HFFc6 (cell line): ENCODE data around the gene C2orf92. TPM values are rescaled to one million over a fixed set of nuclear protein-coding genes. Genes with fewer than 3 reads are reported as not detected.
A peak's percentile ranks its signal among the peaks of the same experiment; 100 is the strongest.

Experiments used
- DNase-seq: peaks from one replicate; pipeline ENCODE4 v3.0.0-alpha.2; 2018
- H3K27ac Mint-ChIP-seq: 2 replicates; pipeline ENCODE4 v1.8.0; 2020; ENCODE audit warnings: mild to moderate bottlenecking, mixed read lengths
- H3K27me3 Mint-ChIP-seq: 2 replicates; pipeline ENCODE4 v1.8.0; 2021; ENCODE audit warnings: mild to moderate bottlenecking, moderate library complexity, mixed read lengths; ENCODE audit not compliant: insufficient read depth
- H3K36me3 Mint-ChIP-seq: 2 replicates; pipeline ENCODE4 v1.8.0; 2021; ENCODE audit warnings: low read depth, mixed read lengths
- H3K4me1 Mint-ChIP-seq: 2 replicates; pipeline ENCODE4 v1.8.0; 2020; ENCODE audit warnings: low read depth, mixed read lengths
- H3K4me3 Mint-ChIP-seq: 2 replicates; pipeline ENCODE4 v1.8.0; 2020; ENCODE audit warnings: mild to moderate bottlenecking, moderate library complexity, mixed read lengths
- H3K9me3 Mint-ChIP-seq: 2 replicates; pipeline ENCODE4 v1.8.0; 2020; ENCODE audit warnings: mild to moderate bottlenecking, mixed read lengths
- total RNA-seq, 6 experiments: library from RNA; stranded (reverse); fragmentation: NEBNext Ultra II Directional; extraction: Animal tissue kit (Norgen Biotek cat#: 25700); gene quantifications; 2 replicates in 1 of 6; 3 replicates in 5 of 6; pipeline ENCODE4 v1.2.3, GENCODE V29; 2021
- TF ChIP-seq, protein P1 (sequence below): fragments of 200-600 bp; sonication (generic); IDR thresholded peaks from 2 replicates; pipeline ENCODE4 v1.5.0; 2021; ENCODE audit warnings: antibody characterized with exemption, mild to moderate bottlenecking

C2orf92 gene
- total RNA-seq, 6 experiments from 2014 or later, result 0.88 to 2.6 (median 1.2) TPM

DNA sequence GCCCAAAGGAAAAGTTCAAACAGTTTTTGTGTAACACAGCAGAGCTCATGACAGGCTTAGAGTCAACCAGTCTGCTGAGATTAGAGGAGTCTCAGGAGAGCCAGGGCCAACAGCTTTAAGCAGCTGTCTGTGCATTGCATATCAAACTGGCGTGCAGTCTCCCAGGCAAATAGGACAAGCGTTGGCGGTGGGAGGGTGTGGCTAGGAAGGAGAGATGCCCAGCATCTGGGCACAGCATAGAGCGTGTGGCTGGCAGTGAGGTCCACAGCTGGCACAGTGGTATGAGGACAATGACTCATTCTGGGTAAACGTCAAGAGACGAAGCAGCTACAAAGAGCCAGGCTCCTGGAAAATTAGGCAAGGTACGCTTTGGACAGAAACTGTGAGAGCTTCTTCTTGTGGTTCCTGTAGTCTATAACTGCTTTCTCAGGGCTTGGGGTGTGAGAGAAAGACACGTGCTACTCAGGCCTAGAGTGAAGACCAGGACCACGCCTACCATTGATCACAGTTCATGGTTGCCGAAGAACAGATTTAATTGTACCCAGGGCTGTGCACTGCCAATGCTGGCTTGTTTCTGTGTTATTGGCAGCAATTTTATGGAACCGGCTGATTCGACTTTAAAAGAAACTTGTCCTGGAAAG, 58.7 kb downstream of the C2orf92 start:
- DNase-seq, result no peak
- Mint-ChIP-seq H3K27me3 (peaks cover 12% of the 10 kb centered on the region), H3K4me3 (no peak overlapping the region), H3K9me3 (peaks cover 21% of the 10 kb centered on the region), H3K36me3 (peaks cover 14% of the 10 kb centered on the region), H3K27ac (no peak overlapping the region), H3K4me1 (no peaks in the 10 kb centered on the region)
- TF ChIP-seq, protein P1, sequence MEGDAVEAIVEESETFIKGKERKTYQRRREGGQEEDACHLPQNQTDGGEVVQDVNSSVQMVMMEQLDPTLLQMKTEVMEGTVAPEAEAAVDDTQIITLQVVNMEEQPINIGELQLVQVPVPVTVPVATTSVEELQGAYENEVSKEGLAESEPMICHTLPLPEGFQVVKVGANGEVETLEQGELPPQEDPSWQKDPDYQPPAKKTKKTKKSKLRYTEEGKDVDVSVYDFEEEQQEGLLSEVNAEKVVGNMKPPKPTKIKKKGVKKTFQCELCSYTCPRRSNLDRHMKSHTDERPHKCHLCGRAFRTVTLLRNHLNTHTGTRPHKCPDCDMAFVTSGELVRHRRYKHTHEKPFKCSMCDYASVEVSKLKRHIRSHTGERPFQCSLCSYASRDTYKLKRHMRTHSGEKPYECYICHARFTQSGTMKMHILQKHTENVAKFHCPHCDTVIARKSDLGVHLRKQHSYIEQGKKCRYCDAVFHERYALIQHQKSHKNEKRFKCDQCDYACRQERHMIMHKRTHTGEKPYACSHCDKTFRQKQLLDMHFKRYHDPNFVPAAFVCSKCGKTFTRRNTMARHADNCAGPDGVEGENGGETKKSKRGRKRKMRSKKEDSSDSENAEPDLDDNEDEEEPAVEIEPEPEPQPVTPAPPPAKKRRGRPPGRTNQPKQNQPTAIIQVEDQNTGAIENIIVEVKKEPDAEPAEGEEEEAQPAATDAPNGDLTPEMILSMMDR, result no peak

DNA sequence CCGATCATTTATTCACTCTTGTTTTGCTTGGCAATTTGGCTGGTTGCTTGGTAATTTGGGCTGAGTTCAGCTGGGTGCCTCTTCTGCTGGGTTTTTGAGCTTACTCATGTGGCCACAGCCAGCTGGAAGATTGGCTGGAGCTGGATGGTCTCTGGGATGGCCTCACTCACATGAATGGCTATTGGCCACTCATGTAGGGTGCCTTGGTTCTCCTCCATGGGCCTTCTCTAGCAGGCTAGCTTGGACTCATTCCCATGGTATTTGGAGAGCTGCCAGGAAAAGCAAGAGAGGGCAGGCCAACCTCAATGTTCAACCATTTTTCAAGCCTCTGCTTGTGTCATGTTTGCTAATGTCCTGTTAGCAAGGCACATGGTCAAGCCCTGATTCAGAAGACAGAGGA, 60.7 kb downstream of the C2orf92 start:
- peaks cover 14% of the 10 kb centered on the region for H3K36me3 Mint-ChIP-seq
- H3K27me3 Mint-ChIP-seq, result peaks cover 12% of the 10 kb centered on the region
- peak; percentile 12 for DNase-seq
- no peak overlapping the region for H3K4me3 Mint-ChIP-seq
- H3K27ac Mint-ChIP-seq, result no peak overlapping the region
- H3K4me1 Mint-ChIP-seq, result no peaks in the 10 kb centered on the region
- H3K9me3 Mint-ChIP-seq, result peaks cover 21% of the 10 kb centered on the region
- TF ChIP-seq, protein P1, result no peak

DNA sequence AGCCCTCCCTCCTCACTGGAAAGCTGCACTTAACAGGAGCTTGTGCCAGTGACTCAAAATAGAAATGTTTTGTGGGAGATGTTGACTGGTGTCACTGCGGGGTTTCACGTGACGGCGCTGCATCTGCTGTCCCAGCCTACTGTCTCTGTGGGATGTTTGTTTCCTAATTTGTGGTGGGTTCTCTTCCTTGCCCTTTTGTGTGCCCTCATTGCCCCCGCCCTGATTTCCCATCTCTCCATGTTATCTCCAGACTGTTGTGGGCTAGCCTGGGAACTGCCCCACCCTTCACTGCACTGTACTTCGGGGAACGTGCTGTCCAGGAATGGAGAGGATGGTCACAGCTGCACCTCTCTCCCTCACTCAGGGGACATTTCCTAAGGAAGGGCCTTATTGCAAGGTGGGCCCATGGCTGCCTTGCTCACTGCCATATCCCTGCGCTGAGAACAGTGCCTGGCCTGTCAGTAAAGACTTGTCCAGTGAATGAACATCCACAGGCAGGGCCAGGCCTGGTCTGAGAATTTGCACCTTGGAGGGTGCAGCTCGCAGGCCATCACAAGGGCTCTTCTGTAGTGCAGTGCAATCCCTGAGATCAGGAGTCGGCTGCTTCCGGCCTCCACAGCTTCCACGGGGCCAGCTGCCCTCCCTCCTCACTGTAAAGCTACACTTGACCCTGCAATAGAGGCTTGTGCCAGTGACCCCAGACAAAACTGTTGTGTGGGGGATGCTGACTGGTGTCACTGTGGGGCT, 61.9 kb downstream of the C2orf92 start:
- no peak for DNase-seq
- no peaks in the 10 kb centered on the region for H3K4me1 Mint-ChIP-seq
- peaks cover 21% of the 10 kb centered on the region for H3K9me3 Mint-ChIP-seq
- H3K4me3 Mint-ChIP-seq, result no peak overlapping the region
- H3K27ac Mint-ChIP-seq, result no peak overlapping the region
- TF ChIP-seq, protein P1, result no peak
- H3K36me3 Mint-ChIP-seq, result peaks cover 14% of the 10 kb centered on the region
- peaks cover 11% of the 10 kb centered on the region for H3K27me3 Mint-ChIP-seq

DNA sequence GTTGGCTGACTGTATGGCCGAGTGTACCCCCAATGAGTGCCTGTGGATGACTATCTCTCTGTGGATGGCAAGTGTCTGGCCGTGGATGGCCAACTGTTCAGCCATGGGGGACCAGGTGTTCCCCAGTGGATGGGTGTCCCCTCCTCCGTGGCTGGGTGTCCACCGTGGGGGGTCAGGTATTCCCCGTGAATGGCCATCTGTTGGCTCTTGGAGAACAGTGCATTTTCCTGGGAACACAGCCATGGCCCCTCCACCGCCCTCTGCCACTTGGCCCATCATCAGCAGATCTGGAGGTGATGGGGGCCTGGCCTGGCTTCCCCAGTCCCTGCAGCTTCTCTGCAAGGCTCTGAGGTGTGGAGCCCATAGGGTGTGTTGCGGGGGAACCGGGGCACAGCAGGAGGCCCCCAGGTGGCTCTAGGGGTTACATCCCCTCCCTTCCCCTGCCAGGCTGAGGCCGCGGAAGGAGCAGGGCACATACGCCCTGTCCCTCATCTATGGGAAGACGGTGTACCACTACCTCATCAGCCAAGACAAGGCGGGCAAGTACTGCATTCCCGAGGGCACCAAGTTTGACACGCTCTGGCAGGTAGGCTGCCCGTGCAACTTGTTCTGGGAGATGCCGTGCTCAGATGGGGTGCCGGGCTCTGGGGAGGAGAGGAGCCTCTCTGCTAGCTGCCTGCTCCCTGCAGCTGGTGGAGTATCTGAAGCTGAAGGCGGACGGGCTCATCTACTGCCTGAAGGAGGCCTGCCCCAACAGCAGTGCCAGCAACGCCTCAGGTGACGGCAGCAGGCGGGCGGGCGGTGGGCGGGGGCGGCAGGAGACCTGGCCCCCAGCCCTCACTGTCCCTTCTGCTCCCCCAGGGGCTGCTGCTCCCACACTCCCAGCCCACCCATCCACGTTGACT, 63.2 kb downstream of the C2orf92 start:
- Mint-ChIP-seq H3K4me1 (no peaks in the 10 kb centered on the region), H3K27ac (no peak overlapping the region), H3K4me3 (no peak overlapping the region), H3K27me3 (peaks cover 10% of the 10 kb centered on the region), H3K9me3 (peaks cover 21% of the 10 kb centered on the region), H3K36me3 (peaks cover 11% of the 10 kb centered on the region; the same call in 1 of the 2 replicates)
- TF ChIP-seq, protein P1, result no peak
- DNase-seq, result no peak

DNA sequence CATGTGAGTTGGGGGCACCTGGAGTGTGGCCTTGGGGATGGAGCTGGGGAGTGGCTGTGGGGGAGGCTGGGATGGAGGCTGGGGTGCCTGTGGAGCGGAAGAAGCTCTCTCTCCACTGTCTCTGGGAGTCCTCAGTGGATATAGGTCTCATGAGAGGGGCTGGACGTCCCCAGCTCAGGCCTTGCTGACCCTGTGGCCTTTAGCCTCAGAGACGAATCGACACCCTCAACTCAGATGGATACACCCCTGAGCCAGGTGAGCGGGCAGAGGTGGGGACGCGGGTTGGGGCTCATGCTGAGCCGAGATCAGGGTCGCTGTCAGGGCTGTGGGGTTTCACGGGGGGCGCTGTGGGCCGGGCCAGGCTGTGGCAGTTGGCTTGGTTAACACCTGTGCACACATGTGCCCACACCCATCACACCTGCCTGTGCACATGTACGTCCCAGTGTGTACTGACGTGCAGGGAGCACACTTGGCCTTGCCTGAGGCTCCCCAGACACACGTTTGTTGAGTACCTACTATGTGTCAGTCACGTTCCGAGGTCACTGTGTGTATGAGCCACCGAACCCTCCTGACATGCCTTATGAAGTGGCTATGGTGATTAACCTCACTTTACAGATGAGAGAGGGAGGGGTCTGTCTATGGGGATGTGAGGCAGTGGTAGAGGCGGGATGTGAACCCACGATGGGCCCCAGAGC, 64.0 kb downstream of the C2orf92 start:
- DNase-seq, result no peak
- Mint-ChIP-seq H3K4me3 (no peak overlapping the region), H3K27me3 (peaks cover 7% of the 10 kb centered on the region), H3K27ac (no peak overlapping the region), H3K4me1 (no peaks in the 10 kb centered on the region), H3K36me3 (peaks cover 11% of the 10 kb centered on the region; the same call in 1 of the 2 replicates), H3K9me3 (peaks cover 17% of the 10 kb centered on the region)
- TF ChIP-seq, protein P1, result no peak
